IPS DF 6.9 (cell line): ENCODE results near the gene KIF17.

Source experiments
- DNase-seq: peaks from one replicate; pipeline ENCODE4 v3.0.0-alpha.2; 2013; ENCODE audit warnings: low read depth, low spot score
- H3K27ac ChIP-seq: one replicate; pipeline ENCODE4 v1.5.1; 2013; ENCODE audit warnings: low read length, control low read depth
- H3K27me3 ChIP-seq: 2 replicates; pipeline ENCODE4 v1.6.1; 2013; ENCODE audit warnings: mild to moderate bottlenecking, low read length; ENCODE audit not compliant: control insufficient read depth, insufficient read depth
- H3K36me3 ChIP-seq: 2 replicates; pipeline ENCODE4 v1.6.1; 2013; ENCODE audit warnings: low read length; ENCODE audit not compliant: control insufficient read depth, insufficient read depth
- H3K4me1 ChIP-seq: 2 replicates; pipeline ENCODE4 v1.6.1; 2013; ENCODE audit warnings: low read length; ENCODE audit not compliant: control insufficient read depth, insufficient read depth
- H3K4me3 ChIP-seq: 2 replicates; pipeline ENCODE4 v1.5.1; 2013; ENCODE audit warnings: mild to moderate bottlenecking, low read length
- H3K9me3 ChIP-seq: 2 replicates; pipeline ENCODE4 v1.6.1; 2013; ENCODE audit warnings: low read length, inconsistent platforms; ENCODE audit not compliant: control insufficient read depth, insufficient read depth
- WGBS: extraction: QIAGEN DNeasy Blood & Tissue Kit; methylation state at CpG from one replicate; pipeline ENCODE4 v1.1.7; 2013; ENCODE audit warnings: mixed read lengths, missing lambda C conversion rate; ENCODE audit not compliant: insufficient read length, insufficient coverage; 5-methylcytosine and 5-hydroxymethylcytosine counted together

Gene KIF17

DNA sequence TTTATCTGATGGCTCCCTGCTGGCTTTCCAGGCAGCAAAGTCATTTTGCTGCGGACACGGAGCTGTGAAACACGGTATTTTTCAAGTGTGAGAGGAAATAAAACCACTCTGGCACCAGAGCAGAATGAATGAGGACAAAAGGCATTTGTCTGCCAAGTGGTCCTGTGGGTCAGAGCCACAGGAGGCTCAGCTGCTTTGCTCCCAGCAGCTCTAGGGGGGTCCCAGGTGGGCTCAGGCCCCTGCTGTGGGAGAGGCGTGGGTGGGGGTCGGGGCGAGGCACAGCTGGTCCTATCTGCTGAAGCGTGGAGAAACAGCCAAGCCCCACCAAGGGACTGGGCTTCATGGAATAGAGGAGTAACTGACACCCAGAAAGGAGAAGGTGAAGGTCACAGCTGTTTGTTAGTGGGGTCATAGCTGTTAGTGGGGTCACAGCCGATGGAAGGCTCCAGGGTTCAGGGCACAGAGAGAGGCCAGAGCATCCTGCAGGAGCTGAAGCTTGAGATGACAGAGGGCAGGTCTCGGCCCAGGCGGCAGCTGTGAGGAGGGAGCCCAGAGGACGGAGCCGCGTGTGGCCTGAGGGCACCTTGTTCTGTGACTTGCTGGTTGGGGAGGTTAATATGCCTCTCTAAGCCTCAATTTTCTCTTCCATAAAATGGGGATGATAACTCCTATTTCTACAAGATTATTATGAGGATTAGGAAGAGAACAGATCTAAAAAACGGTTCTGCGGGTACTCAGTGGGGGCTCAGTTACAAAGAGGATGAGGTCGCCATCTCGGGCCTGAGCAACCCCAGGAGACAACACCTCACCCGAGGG, 7.1 kb downstream of the KIF17 start:
- no CpG with 5 or more reads among the region's 18 CpGs for WGBS
- no peaks in the 10 kb centered on the region; the same call in 1 of the 2 replicates for H3K36me3 ChIP-seq

DNA sequence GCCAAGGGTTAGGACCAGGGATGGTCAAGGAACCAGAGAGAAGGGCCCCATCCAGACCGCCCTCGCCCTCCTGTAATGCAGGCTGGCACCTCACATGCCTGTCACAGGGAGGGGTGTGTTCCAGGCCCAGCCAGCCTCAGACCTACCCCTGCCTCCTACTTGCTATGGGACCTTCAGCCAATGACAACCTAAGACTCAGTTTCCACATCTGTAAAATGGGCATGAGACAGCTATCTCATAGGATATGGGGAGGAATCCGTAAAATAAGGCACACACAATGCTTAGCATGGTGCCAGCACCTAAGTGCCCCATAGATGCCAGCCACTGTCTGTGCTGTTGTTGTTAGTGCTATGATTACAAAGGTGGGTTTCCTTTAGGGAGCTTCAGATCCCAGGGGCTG, 7.9 kb downstream of the KIF17 start:
- Histone ChIP-seq H3K27ac (no peak overlapping the region), H3K27me3 (no peaks in the 10 kb centered on the region), H3K4me1 (no peaks in the 10 kb centered on the region), H3K4me3 (no peak overlapping the region), H3K36me3 (no peaks in the 10 kb centered on the region; the same call in 1 of the 2 replicates), H3K9me3 (no peaks in the 10 kb centered on the region)
- WGBS, result no CpG with 5 or more reads among the region's 3 CpGs
- DNase-seq, result no peak

More for the DNA sequence above, 7.1 kb downstream of the KIF17 start:
- Histone ChIP-seq H3K4me1 (no peaks in the 10 kb centered on the region), H3K27ac (no peak overlapping the region), H3K4me3 (no peak overlapping the region), H3K27me3 (no peaks in the 10 kb centered on the region), H3K9me3 (no peaks in the 10 kb centered on the region)
- no peak for DNase-seq

DNA sequence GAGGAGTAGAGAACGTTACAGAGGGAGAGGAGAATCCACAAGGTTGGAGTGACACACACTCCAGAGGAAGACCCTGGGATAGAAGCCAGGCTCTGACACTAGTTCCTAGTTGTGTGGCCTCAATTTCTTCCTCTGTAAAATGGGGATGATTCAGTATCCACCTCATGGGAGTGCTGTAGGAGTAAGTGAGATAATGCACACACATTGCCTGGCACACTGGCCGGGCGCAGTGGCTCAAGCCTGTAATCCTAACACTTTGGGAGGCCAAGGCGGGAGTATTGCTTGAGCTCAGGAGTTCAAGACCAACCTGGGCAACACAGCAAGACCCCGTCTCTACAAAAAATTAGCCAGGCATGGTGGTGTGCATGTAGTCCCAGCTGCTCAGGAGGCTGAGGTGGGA, 8.9 kb downstream of the KIF17 start:
- WGBS, result no CpG with 5 or more reads among the region's 5 CpGs
- Histone ChIP-seq H3K27me3 (no peaks in the 10 kb centered on the region), H3K4me3 (no peak overlapping the region), H3K27ac (no peak overlapping the region), H3K9me3 (no peaks in the 10 kb centered on the region), H3K4me1 (no peaks in the 10 kb centered on the region), H3K36me3 (no peaks in the 10 kb centered on the region; the same call in 1 of the 2 replicates)
- no peak for DNase-seq

DNA sequence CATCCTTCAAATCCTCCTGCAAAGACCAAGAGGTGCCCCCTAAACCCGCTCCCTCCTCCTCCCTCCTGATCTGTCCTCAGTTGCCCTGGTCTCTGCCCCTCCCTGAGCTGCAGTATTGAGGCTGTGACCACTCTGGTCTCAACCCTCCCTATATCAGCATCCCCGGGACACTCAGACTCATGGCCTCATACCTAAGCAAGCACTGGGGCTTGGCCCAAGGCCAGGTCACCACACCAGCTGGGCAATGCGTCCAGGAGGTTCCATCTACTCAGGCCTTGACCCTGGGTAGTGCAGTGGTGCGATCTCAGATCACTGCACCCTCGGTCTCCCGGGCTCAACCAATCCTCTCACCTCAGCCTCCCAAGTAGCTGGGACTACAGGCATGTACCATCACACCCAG, 9.8 kb downstream of the KIF17 start:
- WGBS, result no CpG with 5 or more reads among the region's 6 CpGs
- H3K27me3 ChIP-seq, result no peaks in the 10 kb centered on the region
- H3K4me1 ChIP-seq, result no peaks in the 10 kb centered on the region
- no peak for DNase-seq
- H3K4me3 ChIP-seq, result no peak overlapping the region
- H3K27ac ChIP-seq, result no peak overlapping the region
- H3K9me3 ChIP-seq, result no peaks in the 10 kb centered on the region
- H3K36me3 ChIP-seq, result no peaks in the 10 kb centered on the region; the same call in 1 of the 2 replicates

DNA sequence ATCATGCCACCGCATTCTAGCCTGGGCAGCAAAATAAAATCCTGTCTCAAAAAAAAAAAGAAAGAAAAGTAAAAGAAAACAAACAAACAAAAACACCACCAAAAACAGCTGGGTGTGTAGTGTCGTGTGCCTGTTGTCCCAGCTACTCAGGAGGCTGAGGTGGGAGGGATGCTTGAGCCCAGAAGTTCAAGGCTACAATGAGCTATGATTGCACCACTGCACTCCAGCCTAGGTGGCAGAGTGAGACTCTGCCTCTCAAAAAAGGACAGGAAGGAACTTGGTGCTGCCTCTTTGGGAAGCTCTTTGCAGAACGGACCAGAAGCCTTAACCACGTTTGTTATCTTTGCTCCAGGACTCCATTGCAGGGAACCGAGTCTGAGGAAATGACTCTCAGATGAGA, 11.0 kb downstream of the KIF17 start:
- Histone ChIP-seq H3K9me3 (no peaks in the 10 kb centered on the region), H3K36me3 (no peaks in the 10 kb centered on the region; the same call in 1 of the 2 replicates), H3K4me1 (no peaks in the 10 kb centered on the region), H3K4me3 (no peak overlapping the region), H3K27ac (no peak overlapping the region), H3K27me3 (no peaks in the 10 kb centered on the region)
- no peak for DNase-seq
- WGBS, result no CpG with 5 or more reads among the region's 5 CpGs

DNA sequence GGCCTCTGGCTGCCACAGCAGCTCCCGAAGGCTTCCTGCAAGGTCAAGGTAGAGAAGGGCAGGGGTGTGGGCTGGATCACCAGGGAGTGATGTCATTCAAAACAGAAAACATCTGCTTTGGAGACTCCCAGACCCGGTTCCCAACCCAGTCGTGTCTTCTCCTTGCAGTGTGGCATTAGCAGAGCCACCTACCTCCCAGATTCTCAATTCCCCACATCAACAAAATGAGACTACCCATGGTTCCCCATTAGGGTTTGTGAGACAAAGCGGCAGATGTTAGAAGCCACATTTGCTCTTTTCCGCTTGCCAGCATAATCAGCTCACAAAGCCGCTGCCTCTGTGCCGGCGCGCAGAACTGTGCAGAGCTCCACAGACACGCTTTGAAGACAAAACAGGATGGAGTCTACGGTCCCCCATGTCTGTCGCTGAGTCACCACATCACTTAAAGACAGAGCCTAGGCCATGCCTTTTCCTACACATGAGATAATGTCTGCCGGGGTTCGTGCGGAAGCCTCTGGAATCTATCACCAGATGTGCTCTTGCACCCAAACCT, 12.5 kb downstream of the KIF17 start:
- no peak overlapping the region for H3K27ac ChIP-seq
- no CpG with 5 or more reads among the region's 15 CpGs for WGBS
- H3K27me3 ChIP-seq, result no peaks in the 10 kb centered on the region
- DNase-seq, result no peak
- H3K4me3 ChIP-seq, result no peak overlapping the region
- no peaks in the 10 kb centered on the region; the same call in 1 of the 2 replicates for H3K36me3 ChIP-seq
- no peaks in the 10 kb centered on the region for H3K4me1 ChIP-seq
- H3K9me3 ChIP-seq, result no peaks in the 10 kb centered on the region

DNA sequence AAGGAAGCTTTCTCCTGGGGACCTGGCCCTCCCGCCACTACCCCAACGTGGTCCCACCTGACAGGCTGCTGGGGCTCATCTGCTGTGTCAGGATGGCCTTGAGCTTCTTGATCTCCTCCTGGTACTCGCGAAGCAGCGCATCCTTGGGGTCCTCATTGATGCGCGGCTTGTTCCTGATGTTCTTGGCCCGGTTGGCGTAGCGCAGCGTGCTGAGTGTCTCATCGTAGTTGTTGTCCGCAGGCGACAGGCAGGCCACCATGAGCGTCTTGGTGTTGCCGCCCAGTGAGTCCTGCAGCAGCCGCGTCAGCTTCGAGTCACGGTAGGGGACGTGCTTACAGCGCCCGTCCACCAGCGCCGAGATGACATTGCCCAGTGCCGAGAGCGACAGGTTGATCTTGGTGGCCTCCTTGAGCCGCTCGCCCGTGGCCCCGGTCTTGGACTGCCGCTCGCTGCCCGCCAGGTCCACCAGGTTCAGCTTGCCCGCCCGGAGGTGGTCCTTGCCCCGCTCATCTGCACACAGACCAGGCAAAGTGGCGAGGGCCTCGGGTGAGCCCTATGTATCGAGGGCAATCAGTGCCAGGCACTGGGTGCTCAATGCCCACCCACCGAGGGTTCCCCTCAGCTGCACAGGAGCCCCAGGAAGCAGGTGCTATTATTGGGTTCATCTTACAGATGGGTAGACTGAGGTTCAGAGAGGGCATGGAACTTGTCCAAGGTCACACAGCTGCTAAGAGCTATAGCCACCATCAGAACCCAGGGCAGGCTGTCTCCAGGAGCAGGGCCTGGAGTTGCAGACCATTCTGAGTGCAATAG, 13.2 kb downstream of the KIF17 start:
- DNase-seq, result no peak
- WGBS, result no CpG with 5 or more reads among the region's 41 CpGs
- Histone ChIP-seq H3K4me1 (no peaks in the 10 kb centered on the region), H3K27ac (no peak overlapping the region), H3K4me3 (no peak overlapping the region), H3K27me3 (no peaks in the 10 kb centered on the region), H3K36me3 (no peaks in the 10 kb centered on the region; the same call in 1 of the 2 replicates), H3K9me3 (no peaks in the 10 kb centered on the region)

DNA sequence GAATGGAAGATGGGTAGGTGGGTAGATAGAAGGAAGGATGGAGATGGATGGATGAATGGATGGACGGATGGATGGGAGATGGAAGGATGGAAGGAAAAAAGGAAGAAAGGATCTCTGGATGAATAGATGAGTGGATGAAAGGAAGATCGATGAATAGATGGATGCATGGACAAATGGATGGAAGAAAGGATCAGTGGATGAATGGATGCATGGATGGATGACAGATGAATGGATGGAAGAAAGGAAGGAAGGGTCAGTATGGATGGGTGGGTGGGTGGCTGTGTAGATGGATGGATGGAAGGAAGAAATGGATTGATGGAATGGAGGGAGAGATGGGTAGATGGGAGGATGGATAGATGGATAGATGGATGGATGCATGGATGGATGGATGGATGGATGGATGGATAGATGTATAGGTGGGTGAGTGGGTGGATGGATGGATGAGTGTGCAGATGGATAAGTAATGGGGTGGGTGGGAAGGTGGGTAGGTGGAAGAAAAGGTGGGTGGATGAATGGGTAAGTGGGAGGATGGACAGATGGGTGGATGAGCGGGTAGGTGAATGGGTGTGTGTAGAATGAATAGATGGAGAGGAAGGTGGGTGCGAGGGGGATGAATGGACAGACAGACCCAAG, 14.6 kb downstream of the KIF17 start:
- 100% methylated on average over 4 of the region's 4 CpGs for WGBS

DNA sequence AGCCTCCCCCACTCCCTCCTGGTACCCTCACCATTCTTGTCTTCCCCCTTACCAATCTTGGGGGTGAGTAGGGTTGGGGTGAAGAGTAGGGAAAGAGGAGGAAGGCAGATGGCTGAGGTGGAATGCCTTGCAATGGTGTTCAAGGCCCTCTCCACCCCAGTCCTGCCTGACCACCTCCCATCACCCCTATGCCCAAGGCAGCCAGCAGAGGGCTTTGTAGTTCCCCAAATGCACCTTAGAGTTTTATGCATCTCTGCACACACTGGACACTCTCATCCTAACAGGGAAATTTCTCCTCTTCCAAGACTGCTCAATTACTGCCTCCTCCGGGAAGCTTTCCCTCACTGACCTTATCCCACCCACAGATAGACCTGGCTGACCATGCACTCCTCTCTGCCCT, 15.4 kb downstream of the KIF17 start:
- H3K36me3 ChIP-seq, result no peaks in the 10 kb centered on the region; the same call in 1 of the 2 replicates
- no peak overlapping the region for H3K27ac ChIP-seq
- H3K27me3 ChIP-seq, result no peaks in the 10 kb centered on the region
- no CpG with 5 or more reads among the region's 1 CpG for WGBS
- no peak overlapping the region for H3K4me3 ChIP-seq
- no peaks in the 10 kb centered on the region for H3K9me3 ChIP-seq
- no peak for DNase-seq
- peaks cover 6% of the 10 kb centered on the region for H3K4me1 ChIP-seq

More for the DNA sequence above, 14.6 kb downstream of the KIF17 start:
- Histone ChIP-seq H3K4me1 (peaks cover under 1% of the 10 kb centered on the region; the same call in 1 of the 2 replicates), H3K27me3 (no peaks in the 10 kb centered on the region), H3K36me3 (no peaks in the 10 kb centered on the region; the same call in 1 of the 2 replicates), H3K27ac (no peak overlapping the region), H3K4me3 (no peak overlapping the region), H3K9me3 (no peaks in the 10 kb centered on the region)
- no peak for DNase-seq

DNA sequence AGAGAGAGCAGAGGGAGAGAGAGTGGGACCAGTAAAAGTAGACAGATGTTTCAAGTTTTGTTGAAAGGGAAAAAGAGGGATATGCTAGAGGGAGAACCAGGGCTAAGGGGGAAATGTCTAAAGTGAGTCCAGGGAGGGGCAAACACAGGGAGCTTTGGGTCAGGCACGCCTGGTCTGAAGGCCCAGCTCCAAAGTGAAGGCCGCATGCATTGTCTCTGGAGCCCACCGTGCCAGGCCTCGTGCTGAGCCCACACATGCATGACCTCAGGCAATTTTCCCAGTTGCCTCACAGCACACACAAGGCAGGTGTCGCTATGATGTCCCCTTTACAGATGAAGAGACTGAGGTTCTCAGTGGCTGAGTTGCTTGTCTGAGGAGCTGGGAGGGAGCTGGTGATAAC, 16.0 kb downstream of the KIF17 start:
- H3K9me3 ChIP-seq, result no peaks in the 10 kb centered on the region
- no peak overlapping the region for H3K27ac ChIP-seq
- peaks cover 6% of the 10 kb centered on the region for H3K4me1 ChIP-seq
- no peaks in the 10 kb centered on the region for H3K36me3 ChIP-seq
- no peak for DNase-seq
- H3K27me3 ChIP-seq, result no peaks in the 10 kb centered on the region
- no peak overlapping the region for H3K4me3 ChIP-seq
- WGBS, result no CpG with 5 or more reads among the region's 5 CpGs
